ENCODE data around the gene GASK1B.

DNA sequence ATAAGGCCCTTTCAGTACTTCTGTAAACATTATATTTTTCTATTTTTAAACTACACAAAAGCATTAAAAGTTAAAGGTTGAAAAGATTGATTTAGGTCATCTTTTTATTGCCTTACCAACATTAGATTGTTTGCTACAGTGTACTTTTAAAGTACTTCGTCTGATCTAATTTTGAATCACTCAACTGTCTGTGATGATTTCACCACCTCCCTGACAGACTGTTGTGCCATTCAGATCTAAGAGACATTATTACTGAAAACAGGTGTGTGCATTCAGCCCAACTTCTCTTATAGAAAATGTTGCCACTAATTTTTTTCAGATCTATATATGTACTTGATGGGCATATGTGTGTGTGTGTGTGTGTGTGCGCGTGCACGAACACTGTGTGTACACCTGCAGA lies 39.3 kb downstream of the GASK1B start:
- TF ChIP-seq, protein P1, sequence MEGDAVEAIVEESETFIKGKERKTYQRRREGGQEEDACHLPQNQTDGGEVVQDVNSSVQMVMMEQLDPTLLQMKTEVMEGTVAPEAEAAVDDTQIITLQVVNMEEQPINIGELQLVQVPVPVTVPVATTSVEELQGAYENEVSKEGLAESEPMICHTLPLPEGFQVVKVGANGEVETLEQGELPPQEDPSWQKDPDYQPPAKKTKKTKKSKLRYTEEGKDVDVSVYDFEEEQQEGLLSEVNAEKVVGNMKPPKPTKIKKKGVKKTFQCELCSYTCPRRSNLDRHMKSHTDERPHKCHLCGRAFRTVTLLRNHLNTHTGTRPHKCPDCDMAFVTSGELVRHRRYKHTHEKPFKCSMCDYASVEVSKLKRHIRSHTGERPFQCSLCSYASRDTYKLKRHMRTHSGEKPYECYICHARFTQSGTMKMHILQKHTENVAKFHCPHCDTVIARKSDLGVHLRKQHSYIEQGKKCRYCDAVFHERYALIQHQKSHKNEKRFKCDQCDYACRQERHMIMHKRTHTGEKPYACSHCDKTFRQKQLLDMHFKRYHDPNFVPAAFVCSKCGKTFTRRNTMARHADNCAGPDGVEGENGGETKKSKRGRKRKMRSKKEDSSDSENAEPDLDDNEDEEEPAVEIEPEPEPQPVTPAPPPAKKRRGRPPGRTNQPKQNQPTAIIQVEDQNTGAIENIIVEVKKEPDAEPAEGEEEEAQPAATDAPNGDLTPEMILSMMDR (conservative IDR thresholded peaks at IDR 0.05; ENCODE audit: low read depth, low read length), result no peak
- no peak for TF ChIP-seq FOS (IDR thresholded peaks at IDR 0.05; ENCODE audit: low read depth, low read length)
- no peak for TF ChIP-seq CEBPB (IDR thresholded peaks at IDR 0.05; ENCODE audit: low read depth, low read length)
- no peak for TF ChIP-seq RCOR1 (IDR thresholded peaks at IDR 0.05; ENCODE audit: insufficient replicate concordance, low read length)
- TF ChIP-seq POLR2A (IDR thresholded peaks at IDR 0.05; ENCODE audit: low read depth, low read length), result no peak
